ENCODE measurements around the gene IRF4.

IRF4 gene

DNA sequence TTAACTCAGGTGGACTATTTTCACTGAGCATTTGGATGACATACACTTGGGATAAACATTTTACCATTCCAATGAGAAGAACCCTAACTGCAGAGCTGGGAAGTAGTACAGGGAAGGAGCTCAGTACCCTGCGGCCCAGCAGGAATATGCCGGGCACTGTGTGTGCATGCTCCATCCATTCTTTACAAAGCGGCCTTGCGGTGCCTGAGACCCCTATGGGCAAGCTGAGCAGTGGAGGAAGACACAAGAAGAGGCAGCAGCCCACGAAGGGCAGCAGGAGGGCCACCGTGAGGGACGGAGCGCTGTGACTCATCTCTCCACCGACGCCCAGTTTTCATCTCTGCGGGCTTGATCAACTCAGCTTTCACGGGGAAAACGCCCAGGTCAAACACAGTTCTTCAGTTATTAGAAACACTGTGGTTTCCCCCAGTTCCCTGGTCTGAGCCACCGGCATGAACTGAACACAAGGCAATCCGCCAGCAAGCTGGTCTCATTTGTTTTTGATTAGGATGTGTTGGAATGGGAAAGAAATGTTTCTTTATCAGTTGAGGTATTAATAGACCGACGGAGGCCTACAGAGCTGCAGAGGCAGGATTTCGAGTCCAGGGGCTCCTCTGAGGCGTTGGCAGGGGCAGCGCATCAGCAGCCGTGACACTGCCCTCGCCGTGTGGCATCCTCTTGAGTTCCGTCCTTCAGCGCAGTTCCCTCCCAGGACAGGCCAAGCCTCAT is 44.9 kb downstream of the IRF4 start:
- Mint-ChIP-seq H3K4me1 (peaks cover 6% of the 10 kb centered on the region), H3K27me3 (ENCODE audit: low read depth, poor library complexity) (peaks cover 22% of the 10 kb centered on the region), H3K9me3 (no peaks in the 10 kb centered on the region), H3K36me3 (ENCODE audit: low read depth) (no peaks in the 10 kb centered on the region), H3K4me3 (no peak overlapping the region), H3K27ac (no peak overlapping the region)
- no peak for DNase-seq
- TF ChIP-seq, protein P1, sequence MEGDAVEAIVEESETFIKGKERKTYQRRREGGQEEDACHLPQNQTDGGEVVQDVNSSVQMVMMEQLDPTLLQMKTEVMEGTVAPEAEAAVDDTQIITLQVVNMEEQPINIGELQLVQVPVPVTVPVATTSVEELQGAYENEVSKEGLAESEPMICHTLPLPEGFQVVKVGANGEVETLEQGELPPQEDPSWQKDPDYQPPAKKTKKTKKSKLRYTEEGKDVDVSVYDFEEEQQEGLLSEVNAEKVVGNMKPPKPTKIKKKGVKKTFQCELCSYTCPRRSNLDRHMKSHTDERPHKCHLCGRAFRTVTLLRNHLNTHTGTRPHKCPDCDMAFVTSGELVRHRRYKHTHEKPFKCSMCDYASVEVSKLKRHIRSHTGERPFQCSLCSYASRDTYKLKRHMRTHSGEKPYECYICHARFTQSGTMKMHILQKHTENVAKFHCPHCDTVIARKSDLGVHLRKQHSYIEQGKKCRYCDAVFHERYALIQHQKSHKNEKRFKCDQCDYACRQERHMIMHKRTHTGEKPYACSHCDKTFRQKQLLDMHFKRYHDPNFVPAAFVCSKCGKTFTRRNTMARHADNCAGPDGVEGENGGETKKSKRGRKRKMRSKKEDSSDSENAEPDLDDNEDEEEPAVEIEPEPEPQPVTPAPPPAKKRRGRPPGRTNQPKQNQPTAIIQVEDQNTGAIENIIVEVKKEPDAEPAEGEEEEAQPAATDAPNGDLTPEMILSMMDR (IDR thresholded peaks at IDR 0.05), result no peak

DNA sequence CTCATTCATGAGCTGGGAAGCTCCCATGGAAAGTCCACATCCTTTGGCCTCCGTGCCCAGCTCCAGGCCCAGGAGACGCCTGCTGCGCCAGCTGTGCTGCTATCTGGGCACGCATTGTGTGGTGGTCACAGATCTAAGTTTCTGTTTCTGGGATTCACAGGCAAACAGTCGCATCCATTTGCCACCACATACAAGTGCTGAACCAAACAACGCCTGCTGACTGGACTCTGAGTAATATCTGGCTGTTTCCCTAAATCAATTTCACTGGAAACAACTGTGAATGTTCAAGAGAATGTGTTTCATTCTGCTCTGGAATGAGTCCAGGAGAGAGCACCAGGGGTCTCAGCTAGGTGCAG is 45.5 kb downstream of the IRF4 start:
- Mint-ChIP-seq H3K36me3 (ENCODE audit: low read depth) (no peaks in the 10 kb centered on the region), H3K27ac (no peak overlapping the region), H3K4me3 (no peak overlapping the region), H3K4me1 (peaks cover 7% of the 10 kb centered on the region), H3K9me3 (no peaks in the 10 kb centered on the region), H3K27me3 (ENCODE audit: low read depth, poor library complexity) (peaks cover 20% of the 10 kb centered on the region)
- no peak for DNase-seq
- TF ChIP-seq, protein P1 (IDR thresholded peaks at IDR 0.05), result no peak

DNA sequence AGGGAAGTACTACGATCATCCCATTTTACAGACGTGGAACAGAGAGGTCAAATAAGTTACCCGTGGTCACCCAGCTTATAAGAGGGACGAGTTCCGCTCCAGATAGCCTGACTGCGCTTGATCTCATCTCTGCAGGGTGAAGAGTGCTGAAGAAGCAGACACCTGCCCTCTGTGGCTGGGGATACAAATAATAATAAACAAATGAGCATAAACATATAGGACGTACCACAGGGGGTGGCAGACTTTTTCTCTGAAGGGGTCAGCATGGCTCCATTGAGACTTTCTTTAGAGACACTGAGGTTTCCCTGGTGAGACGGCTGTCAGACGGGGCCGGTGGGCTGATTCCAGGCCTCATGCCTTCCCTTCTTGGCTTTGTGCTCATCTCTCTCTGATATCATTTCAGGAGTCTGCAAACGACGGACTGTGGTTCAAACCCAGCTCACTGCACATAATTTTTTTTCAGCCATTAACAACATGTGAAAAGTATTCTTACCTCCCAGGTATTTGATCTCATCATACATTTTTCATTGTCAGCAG is 47.1 kb downstream of the IRF4 start:
- Mint-ChIP-seq H3K4me1 (peaks cover 15% of the 10 kb centered on the region), H3K27ac (no peak overlapping the region), H3K36me3 (ENCODE audit: low read depth) (no peaks in the 10 kb centered on the region), H3K27me3 (ENCODE audit: low read depth, poor library complexity) (peaks cover 33% of the 10 kb centered on the region), H3K4me3 (no peak overlapping the region), H3K9me3 (no peaks in the 10 kb centered on the region)
- no peak for DNase-seq
- TF ChIP-seq, protein P1 (IDR thresholded peaks at IDR 0.05), result no peak

DNA sequence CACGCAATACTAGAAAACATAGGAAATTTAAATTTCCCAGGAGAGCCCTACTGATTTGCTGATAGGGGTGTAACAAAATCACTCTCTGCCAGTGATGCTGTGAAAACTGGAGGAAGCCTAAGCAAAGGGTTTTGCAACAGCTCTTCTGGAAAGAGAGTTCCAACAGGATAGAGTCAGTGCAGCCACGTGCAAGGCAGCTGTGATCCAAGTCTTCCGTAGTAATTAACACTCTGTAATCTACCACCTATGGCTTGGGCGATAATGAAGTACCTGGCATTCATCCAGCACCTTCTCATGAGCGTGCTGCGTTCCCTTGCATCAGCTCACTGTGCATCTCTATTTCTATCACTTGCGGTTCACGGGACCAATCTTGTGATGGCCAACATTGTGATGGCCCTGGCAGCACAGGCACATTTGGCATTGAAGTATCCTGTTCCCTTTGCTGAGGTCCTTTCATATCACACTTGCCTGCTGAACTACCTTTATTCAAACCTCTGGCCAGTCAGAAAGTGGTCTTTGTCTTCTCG is 48.2 kb downstream of the IRF4 start:
- Mint-ChIP-seq H3K36me3 (ENCODE audit: low read depth) (no peaks in the 10 kb centered on the region), H3K27me3 (ENCODE audit: low read depth, poor library complexity) (peaks cover 33% of the 10 kb centered on the region)

DNA sequence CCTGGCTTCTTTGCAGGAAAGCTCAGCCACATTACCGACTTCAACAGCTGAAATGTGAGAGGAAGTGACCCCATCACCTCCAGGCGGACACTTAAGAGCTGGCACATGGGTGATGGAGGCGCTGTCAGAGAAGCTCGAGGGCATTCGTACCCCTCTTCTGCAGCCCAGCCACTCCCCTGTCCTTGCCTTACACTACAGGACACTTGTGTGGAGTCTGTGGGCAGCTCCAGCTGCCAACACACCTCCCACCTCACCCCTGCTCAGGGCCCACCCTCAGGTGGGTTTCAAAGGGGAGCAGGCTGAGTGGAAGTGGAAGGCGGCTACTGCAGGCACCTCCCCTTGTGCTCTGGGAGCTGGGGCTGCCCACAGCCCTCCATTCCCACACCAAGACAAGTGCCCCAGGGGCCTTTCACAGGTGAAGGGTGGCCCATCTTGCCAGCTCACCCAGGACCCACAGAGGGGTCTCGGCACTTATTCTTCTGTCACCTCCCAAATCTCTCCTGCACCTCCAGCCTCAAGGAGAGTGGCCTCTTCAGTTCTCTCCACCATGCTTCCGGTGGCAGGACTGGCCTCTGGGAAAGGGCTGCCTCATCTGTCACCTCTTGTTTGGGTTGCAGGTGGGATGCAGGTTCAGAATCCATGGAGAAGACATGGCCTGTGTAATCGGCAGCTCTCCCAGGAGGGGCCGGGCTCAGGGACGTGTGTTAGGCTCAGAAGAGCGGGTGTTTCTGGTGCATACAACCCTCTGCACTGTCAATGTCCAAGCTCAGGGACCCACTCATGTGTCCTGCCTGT is 49.8 kb downstream of the IRF4 start:
- Mint-ChIP-seq H3K27ac (no peak overlapping the region), H3K4me3 (no peak overlapping the region), H3K9me3 (no peaks in the 10 kb centered on the region), H3K4me1 (peaks cover 34% of the 10 kb centered on the region), H3K27me3 (ENCODE audit: low read depth, poor library complexity) (peaks cover 38% of the 10 kb centered on the region), H3K36me3 (ENCODE audit: low read depth) (no peaks in the 10 kb centered on the region)
- DNase-seq, result no peak
- TF ChIP-seq, protein P1 (IDR thresholded peaks at IDR 0.05), result no peak

More for the DNA sequence above, 48.2 kb downstream of the IRF4 start:
- Mint-ChIP-seq H3K9me3 (no peaks in the 10 kb centered on the region), H3K4me3 (no peak overlapping the region), H3K4me1 (peaks cover 24% of the 10 kb centered on the region), H3K27ac (no peak overlapping the region)
- TF ChIP-seq, protein P1 (IDR thresholded peaks at IDR 0.05), result no peak
- DNase-seq, result no peak
